ENCODE measurements around the gene MRPS18B. TPM values are rescaled to one million over a fixed set of nuclear protein-coding genes. Genes with fewer than 3 reads are reported as not detected.

Gene MRPS18B
- total and polyA plus RNA-seq, 2 of the 13 experiments (the other 11 are each of a cell fraction or from before 2014, with no cell fraction given): 125 to 131 TPM

GRCh38 chr6:30672445-30673253 is 55.0 kb downstream of the MRPS18B start, which contains the start of gene DHX16 (continued):
- TF ChIP-seq ZNF275 (CRISPR knock-in tag; IDR thresholded peaks at IDR 0.05; ENCODE audit: borderline replicate concordance): no peak; the same call in 1 of the 2 replicates
- TF ChIP-seq ZNF292 (CRISPR knock-in tag; IDR thresholded peaks at IDR 0.05; ENCODE audit: borderline replicate concordance, low read depth): peak; percentile 45; the same call in 1 of the 2 replicates
- TF ChIP-seq ZNF891 (CRISPR knock-in tag; IDR thresholded peaks at IDR 0.05): peak; percentile 93; the same call in 1 of the 2 replicates
- TF ChIP-seq, protein P1, sequence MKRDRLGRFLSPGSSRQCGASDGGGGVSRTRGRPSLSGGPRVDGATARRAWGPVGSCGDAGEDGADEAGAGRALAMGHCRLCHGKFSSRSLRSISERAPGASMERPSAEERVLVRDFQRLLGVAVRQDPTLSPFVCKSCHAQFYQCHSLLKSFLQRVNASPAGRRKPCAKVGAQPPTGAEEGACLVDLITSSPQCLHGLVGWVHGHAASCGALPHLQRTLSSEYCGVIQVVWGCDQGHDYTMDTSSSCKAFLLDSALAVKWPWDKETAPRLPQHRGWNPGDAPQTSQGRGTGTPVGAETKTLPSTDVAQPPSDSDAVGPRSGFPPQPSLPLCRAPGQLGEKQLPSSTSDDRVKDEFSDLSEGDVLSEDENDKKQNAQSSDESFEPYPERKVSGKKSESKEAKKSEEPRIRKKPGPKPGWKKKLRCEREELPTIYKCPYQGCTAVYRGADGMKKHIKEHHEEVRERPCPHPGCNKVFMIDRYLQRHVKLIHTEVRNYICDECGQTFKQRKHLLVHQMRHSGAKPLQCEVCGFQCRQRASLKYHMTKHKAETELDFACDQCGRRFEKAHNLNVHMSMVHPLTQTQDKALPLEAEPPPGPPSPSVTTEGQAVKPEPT (CRISPR knock-in tag; IDR thresholded peaks at IDR 0.05; ENCODE audit: low read depth): no peak
- no peak for TF ChIP-seq JUN (CRISPR knock-in tag; IDR thresholded peaks at IDR 0.05)
- TF ChIP-seq SSRP1 (CRISPR knock-in tag; IDR thresholded peaks at IDR 0.05): no peak
- no peak for TF ChIP-seq RERE (CRISPR knock-in tag; IDR thresholded peaks at IDR 0.05; ENCODE audit: low read depth)
- TF ChIP-seq ZKSCAN1 (IDR thresholded peaks at IDR 0.05; ENCODE audit: low read length): 0 out of 2 replicates have a peak, but pooled peaks have one; percentile 38
- TF ChIP-seq, protein P2, sequence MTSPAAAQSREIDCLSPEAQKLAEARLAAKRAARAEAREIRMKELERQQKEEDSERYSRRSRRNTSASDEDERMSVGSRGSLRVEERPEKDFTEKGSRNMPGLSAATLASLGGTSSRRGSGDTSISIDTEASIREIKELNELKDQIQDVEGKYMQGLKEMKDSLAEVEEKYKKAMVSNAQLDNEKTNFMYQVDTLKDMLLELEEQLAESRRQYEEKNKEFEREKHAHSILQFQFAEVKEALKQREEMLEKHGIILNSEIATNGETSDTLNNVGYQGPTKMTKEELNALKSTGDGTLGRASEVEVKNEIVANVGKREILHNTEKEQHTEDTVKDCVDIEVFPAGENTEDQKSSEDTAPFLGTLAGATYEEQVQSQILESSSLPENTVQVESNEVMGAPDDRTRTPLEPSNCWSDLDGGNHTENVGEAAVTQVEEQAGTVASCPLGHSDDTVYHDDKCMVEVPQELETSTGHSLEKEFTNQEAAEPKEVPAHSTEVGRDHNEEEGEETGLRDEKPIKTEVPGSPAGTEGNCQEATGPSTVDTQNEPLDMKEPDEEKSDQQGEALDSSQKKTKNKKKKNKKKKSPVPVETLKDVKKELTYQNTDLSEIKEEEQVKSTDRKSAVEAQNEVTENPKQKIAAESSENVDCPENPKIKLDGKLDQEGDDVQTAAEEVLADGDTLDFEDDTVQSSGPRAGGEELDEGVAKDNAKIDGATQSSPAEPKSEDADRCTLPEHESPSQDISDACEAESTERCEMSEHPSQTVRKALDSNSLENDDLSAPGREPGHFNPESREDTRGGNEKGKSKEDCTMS (CRISPR knock-in tag; conservative IDR thresholded peaks at IDR 0.05): no peak
- TF ChIP-seq, protein P3, sequence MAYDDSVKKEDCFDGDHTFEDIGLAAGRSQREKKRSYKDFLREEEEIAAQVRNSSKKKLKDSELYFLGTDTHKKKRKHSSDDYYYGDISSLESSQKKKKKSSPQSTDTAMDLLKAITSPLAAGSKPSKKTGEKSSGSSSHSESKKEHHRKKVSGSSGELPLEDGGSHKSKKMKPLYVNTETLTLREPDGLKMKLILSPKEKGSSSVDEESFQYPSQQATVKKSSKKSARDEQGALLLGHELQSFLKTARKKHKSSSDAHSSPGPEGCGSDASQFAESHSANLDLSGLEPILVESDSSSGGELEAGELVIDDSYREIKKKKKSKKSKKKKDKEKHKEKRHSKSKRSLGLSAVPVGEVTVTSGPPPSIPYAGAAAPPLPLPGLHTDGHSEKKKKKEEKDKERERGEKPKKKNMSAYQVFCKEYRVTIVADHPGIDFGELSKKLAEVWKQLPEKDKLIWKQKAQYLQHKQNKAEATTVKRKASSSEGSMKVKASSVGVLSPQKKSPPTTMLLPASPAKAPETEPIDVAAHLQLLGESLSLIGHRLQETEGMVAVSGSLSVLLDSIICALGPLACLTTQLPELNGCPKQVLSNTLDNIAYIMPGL (CRISPR knock-in tag; IDR thresholded peaks at IDR 0.05; ENCODE audit: borderline replicate concordance in 1 of 2, low read depth in 1 of 2): peak; percentile 95 to 97
- peak; percentile 60; the same call in 1 of the 2 replicates for TF ChIP-seq PPARG (CRISPR knock-in tag; conservative IDR thresholded peaks at IDR 0.05)
- TF ChIP-seq FOXA3 (CRISPR knock-in tag; IDR thresholded peaks at IDR 0.05): peak; percentile 71; the same call in 1 of the 2 replicates
- TF ChIP-seq TARDBP (CRISPR knock-in tag; IDR thresholded peaks at IDR 0.05): peak; percentile 84

Measured in HepG2 (cell line).